ENCODE results near the gene RIN1.
"Not testable (repeated sequence)": the region's sequence is repeated elsewhere in the genome, so short reads cannot be mapped to it uniquely, and the experiment has no call there.

Gene RIN1, protein sequence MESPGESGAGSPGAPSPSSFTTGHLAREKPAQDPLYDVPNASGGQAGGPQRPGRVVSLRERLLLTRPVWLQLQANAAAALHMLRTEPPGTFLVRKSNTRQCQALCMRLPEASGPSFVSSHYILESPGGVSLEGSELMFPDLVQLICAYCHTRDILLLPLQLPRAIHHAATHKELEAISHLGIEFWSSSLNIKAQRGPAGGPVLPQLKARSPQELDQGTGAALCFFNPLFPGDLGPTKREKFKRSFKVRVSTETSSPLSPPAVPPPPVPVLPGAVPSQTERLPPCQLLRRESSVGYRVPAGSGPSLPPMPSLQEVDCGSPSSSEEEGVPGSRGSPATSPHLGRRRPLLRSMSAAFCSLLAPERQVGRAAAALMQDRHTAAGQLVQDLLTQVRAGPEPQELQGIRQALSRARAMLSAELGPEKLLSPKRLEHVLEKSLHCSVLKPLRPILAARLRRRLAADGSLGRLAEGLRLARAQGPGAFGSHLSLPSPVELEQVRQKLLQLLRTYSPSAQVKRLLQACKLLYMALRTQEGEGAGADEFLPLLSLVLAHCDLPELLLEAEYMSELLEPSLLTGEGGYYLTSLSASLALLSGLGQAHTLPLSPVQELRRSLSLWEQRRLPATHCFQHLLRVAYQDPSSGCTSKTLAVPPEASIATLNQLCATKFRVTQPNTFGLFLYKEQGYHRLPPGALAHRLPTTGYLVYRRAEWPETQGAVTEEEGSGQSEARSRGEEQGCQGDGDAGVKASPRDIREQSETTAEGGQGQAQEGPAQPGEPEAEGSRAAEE

DNA sequence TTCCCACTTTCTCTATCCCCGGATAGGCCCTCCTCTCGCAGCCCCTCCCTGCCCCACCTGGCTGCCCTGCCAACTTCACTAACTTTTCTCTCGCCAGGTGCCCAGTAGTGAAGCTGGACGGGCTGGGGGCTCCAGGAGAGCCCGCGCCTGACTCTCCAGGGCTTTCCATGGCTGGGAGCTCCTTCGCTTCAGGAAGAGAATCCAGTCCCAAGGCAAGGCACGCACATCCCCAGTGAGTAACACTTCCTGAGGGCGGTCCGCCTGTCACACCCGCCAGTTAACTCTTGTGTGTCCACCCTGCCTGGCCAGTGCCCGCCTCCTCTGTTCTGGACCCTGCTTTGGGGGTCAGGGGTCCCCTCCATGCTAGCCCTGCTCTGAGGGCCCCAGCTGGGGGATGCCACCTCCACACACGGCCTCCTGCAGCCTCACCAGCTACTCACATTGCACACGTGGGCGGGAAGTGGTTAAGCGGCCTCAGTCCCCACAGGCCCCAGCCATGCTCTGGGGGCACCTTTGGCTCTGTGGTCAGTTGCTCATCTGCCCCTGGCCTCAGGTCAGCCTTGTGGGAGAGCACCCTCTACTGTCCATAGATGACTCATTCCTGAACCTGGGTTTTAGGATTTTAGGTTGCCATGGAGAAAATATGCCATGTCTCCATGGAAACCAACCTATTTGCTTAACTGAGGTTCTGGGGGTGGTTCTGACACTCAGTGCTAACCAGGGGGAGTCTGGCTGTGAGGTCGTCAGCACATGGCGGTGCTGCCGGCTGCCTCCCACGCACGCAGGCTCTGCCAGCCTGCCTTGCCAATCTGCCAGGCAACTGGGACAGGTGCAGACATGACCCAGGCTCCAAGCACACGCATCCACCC lies at the start of gene RIN1:
TSS of gene RIN1 (minus strand) at position 201 of the 869 bp plus-strand sequence. CDS start at position 169, 32 bp downstream.
- DNase-seq: peak; percentile 63

DNA sequence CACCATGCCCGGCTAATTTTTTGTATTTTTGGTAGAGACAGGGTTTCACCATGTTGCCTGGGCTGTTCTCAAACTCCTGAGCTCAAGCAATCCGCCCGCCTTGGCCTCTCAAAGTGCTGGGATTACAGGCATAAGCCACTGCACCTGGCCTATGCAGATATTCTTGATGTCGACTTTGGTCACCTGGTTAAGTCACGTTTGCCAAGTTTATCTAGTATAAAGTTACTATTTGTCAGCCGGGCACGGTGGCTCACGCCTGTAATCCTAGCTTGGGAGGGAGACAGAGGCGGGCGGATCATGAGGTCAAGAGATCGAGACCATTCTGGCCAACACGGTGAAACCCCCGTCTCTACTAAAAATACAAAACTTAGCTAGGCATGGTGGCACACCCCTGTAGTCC lies 48.1 kb upstream of the RIN1 start:
- DNase-seq: not testable (repeated sequence)

DNA sequence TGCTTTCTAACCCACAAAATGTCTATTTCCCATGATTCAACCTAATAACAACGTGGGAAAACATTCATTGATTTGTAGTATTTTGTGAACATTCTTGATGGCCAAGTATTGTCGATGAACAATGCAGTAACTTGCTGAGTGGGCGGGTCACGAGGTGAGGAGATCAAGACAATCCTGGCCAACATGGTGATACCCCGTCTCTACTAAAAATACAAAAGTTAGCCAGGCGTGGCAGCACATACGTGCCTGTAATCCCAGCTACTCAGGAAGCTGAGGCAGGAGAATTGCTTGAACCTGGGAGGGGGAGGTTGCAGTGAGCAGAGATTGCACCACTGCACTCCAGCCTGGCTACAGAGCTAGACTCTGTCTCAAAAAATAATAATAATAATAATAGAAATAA lies 44.0 kb upstream of the RIN1 start:
- DNase-seq: not testable (repeated sequence)

DNA sequence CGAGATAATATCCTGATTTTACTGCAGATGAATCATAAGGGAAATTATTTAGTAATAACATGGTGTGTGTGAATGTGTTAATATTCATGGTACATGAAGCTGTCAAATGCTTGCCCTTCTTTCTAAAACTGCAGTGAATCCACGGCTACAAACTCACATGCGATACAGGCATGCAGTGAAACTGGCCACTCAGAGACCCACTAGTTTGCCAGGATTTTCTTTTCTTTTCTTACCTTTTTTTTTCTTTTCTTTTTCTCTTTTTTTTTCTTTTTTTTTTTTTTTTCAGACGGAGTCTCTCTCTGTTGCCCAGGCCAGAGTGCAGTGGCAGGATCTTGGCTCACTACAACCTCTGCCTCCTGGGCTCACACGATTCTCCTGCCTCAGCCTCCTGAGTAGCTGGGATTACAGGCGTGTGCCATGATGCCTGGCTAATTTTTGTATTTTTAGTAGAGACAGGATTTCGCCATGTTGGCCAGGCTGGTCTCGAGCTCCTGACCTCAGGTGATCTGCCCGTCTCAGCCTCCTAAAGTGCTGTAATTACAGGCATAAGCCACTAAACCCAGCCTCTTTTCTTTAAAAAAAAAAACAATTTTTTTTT lies 37.6 kb upstream of the RIN1 start:
- DNase-seq: not testable (repeated sequence)

DNA sequence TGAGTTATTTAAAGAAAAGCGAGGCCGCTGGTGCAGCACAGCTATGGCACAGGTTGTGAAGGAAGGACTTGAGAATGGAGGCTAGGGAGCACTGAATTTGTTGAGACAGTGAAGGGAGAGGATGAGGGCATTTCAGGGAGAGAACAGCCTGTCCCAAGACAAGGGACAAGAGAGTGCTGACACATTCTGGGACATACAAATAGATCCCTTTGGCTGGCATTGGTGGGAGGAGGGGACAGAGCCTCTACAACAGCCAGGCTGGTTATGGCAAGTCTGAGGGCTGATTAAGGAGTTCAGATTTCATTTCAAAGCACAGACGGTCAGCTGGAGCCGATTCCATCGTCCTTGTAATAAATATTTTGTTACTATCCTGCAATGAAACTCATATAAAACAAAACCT lies 37.0 kb upstream of the RIN1 start:
- DNase-seq: no peak

DNA sequence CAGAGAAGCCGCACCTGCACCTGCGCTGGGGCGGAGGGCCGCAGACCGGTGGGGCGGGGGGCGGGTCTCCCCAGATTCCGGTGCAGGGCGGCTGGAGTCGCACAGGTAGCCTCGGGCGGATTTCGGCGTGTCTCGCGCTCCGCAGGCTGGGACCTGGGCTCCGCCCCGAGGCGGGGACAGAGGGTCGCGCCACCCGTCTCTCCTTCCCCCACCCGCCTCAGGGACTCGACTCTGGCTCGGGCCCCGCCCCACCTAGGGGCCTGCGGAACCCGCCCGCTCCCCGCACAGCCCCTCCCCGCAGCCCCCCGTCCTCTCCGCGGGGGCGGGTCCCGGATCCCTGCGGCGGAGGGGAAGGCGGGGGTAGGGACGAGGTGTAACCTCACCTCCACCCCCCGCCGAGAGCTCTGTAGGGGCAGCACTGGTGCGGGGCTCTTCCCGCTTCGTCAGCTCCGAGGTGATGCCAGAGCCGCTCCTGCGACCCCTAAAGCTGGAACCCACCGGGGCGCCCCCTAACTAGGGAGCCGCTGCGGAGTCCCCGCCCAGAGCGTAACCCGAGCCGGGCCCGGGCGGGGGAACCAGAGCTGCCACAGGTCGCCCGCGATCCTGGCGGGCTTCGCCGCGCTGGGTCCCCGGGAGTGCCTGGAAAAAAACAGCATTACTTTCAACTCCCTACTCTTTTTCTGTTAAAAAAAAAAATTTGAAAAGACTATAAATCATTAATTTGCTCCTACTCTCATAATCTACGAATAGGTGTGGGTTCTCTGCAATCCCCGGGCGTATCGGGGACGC lies 35.6 kb upstream of the RIN1 start, which contains the start of gene SLC29A2:
TSS of gene SLC29A2 (minus strand) at position 134 of the 789 bp plus-strand sequence. CDS start 169 bp downstream, outside the sequence.
- DNase-seq: peak; percentile 79

DNA sequence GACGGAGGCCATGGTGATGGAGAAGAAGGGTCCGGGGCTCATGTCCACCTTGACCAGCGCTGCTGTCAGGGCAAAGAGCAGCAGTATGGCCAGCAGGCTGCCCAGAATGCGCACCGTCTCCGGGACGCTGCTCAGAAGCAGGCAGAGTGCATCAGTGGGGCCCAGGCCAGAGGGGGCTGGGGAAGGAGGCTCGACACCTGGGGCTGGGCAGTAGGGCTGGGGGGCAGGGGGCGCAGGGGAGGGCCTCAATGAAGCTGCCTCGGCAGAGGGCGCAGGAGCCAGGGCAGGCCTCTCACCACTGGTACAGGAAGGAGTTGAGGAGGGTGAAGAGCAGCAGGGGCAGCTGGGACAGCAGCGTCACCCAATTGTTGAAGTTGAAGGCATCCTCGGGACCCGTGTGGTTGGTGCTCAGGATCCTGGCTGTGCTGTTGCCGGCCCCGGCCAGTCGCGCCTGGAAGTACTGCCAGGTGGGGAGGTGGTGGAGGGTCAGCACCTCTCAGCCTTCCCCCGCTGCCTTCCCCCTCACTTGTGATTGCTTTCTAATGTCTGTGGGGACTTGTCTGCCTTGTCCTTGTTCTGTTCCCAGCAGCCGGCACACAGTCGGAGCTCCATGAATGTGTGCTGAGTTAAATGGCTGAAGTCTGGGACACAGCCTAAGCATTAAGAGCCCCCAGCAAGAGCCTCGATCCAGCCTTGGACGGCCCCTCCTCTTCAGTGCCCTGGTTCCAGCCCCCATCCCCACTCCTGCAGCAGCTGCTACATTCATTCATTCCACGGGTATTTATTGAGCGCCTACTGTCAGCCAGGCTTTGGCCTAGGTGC lies 33.0 kb upstream of the RIN1 start:
- DNase-seq: no peak

DNA sequence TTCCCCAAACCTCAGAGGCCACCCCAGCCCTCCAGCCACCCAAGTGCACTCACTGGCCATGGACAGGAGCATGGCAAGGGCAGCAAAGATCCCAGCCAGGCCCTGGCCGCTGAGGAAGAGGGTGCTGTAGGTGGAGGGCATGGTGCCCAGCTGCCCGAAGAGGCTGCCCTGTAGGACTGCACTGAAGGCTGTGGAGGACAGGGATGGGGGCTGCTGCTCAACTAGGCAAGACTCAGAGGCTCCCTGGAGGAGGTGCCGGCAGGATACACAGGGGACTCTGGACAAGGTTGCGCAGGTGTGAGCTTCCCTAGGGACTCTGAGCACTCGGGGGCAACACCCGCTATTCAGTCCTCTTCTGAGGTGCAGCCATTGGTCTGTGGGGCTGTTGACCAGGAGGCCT lies 32.2 kb upstream of the RIN1 start:
- no peak for DNase-seq

DNA sequence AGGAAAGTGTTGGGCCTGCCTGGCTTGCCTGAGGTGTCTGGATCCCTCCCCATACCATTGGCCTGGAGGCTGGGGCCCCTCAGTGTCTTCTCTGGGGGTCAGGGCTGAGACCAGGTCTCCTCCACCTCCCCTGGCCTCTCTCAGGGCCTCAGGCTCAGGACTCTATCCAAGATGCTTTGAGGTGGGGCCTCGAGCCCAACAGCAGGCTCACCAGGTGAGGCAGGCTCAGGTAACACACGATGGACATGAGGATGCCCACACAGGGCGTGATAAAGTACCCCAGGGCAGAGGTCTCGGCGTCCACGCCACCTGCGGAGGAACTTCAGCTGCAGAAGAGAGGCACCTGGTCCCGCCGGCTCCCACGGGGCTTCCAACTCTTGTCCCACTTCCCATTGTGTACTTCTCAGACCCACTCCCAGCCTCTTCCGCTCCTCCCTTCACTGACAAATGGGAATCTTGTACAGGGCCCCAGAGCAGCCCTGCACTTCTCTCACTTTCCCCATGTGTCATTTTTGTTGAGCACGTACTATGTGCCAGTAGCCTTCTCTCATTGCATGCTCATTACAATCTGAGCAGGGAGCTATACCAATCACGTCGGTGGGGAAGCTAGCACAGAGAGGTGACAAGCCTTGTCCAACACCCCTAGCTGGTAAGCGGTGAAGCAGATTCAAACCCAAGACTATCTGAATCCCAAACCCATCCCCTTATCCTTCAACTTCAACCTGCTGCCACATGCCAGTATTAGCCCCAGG lies 31.5 kb upstream of the RIN1 start:
- DNase-seq: no peak

DNA sequence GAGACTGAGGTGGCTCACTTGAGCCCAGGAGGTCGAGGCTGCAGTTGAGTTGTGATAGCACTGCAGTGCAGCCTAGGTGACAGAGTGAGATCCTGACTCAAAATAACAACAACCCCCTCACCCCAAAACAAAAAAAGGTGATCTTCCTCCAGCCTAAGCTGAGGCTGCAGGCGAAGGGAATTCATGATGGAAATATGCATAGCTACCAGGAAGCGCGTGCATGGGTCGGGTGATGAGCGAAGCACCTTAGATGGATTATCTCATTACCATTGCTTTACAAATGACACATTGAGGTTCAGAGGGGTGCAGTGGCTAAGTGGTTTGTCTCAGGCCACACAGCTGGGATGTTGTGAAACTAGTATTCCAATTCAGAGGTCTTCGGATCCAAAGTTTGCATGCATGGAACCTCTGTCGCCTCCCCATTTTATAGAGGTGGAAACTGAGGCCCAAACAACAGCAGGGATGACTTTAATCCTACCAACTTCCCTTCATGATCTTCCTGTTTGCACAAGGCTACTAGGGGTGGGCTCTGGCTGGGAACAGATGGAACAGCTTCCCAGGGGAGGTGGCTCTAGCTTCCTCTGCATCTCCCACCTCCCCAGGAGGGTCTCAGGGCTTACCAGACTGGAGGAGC lies 30.7 kb upstream of the RIN1 start:
- DNase-seq: no peak

DNA sequence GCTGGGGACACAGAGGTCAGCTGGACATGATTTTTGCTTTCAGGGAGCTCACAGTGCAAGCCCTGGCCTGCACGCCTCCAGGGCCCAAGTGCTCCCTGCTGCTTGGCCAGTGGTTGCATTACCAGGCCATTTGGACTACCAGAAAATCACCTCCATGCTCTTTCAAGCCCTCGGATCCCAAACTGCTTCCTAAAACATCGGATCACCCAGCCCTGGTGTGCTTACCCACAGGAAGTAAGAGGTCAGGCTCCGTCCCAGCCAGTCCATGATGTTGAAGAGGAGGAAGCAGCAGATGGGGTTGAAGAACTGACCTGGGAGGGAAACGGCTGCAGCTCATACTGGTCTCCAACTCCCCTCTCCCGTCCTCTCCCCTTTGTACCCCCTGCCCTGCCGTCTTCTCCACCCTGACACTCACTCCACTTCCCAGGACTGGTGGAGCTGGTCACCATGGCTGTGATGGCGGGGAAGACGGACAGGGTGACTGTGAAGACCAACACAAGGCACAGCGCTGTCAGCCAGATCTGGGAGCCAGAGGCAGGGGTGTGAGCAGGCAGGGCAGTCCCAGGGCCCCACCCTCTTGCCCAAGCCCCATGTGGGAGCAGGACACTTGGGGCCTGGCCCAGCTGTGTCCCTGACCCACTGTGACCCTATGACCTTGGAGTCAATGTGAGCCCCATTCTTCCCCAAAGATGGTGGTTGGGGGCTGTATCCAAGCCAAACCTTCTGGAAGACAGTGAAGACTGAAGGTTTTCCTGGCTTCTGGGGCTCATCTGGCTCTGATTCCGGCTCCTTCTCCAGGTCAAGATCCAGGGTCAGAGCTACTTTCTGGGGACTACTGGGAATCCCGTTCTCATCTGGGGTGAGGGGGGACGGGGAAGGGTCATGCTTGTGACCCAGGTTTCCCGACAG lies 29.7 kb upstream of the RIN1 start:
- DNase-seq: no peak

DNA sequence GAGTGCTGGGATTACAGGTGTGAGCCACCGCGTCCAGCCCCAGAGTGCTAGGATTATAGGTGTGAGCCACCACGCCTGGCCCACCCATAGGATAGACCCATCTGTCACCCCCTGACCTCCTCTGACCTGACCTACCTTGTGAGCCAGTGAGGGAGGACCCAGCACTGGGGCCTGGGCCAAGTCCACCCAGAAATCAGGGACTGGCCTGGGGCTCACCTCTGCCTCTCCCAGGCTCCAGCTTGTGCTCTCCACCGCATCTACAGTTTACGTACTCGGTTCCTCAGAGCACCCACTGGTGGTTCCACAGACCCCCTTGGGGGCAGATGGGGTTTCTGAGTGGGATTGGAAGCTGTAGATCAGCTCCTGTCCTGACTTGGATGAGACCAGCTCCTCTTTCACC lies 28.9 kb upstream of the RIN1 start:
- no peak for DNase-seq

DNA sequence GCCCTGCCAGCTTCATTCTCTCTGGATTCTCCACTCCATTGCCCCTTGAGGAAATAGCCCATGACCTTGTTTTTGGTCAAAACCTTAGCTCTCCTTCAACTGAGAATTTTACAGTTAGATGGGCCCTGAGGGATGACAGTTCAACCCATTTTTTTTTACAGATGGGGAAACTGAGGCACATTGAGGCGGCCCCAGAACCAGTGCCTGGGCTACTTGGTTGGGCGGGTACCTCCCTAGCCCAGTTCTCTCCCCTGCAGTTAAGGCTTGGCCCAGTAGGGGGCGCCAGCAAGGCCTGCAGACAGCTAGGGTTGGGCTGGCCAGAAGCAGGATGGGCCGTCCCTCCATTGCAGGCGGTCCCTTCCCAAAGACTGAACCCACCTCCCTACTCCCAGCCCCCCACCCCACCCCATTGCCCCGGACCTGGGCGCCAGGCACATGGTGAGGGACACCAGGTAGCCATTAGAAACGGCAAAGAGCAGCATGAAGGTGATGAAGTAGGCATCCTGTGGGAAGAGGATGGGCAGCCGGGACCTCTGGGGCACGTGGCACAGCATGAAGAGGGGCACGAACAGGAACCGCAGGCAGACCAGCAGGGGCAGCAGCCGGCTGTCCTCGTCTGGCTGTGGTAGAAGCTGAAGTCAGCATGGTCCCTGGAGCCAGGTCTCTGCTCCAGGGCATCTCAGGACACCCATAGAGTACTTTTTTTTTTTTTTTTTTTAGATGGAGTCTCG lies 27.7 kb upstream of the RIN1 start:
- DNase-seq: peak; percentile 74

DNA sequence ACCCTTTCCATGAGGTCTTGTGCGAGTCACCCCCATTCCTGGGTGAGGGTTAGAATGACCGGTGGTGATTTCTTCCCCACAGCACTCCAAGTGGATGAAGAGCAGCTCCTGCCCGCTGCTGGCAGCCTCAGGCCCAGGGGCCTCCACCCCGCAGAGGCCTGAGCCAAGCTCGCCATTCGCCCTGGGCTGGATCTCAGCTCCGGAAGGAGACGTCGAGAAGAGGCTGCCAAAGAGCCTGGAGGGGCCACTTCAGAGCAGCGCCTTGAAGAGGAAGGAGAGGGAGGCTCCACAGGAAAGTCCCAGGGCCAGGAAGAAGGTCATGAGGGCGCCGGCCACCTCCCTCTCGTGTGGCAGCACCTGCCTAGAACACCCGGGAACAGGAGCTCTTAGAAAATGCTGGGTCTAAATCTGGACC lies 27.0 kb upstream of the RIN1 start:
- no peak for DNase-seq

DNA sequence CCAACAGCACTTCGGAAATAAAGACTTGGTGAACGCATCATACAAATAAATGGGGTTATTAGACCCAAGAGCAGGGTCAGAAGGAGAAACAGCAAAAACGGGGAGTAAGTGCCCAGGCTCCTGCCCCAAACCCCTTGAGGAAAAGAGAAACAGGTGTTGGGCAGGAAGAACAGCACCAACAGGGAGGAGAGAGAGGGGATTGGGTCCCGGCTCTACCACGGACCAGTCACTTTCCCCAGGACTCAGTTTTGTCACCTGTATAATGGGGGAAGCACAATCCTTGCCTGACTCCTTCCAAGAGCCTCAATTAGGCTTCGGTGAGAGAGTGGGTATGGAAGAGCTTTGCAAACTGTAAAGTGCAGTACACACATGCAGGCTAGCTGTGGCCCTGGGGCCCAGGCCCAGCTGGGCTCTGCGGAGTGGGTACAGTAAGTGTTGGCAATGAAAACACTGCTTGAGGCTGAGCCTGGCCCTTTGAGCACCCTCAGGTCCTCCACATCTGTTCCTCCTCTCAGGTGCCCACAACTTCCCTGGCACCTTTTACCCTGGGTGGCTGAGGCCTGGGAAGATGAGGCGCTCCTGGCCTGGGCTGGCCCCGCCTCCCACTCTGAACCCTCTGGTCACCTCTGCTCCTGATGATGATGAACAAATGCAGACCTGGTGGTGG lies 26.4 kb upstream of the RIN1 start:
- DNase-seq: no peak

DNA sequence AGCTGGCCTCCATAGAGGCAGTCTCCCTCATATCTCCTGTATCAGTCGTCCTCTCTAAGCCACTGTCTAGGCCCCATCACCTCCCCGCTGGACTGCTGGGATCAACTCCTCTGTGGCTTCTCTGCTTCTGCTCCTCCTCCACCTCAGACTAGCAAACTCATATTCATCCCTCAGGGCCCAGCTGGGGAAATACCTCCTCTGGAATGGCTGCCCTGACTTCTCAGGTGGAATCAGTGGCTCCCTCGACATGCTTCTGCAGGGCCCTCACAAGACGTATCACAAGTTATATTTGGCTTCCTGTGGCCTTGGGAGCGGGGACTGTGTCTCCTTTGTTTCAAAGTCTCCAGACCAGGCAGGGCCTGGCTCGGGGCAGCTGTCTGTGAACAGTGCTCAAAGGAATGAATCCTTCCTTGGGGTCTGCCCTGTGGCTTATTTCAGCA lies 25.3 kb upstream of the RIN1 start:
- DNase-seq: no peak
